ENCODE results near the gene CMTM5.

CMTM5 gene, protein sequence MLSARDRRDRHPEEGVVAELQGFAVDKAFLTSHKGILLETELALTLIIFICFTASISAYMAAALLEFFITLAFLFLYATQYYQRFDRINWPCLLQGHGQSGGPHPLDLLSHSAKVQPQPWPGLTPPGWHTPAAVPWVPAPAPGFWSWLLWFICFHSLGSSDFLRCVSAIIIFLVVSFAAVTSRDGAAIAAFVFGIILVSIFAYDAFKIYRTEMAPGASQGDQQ

DNA sequence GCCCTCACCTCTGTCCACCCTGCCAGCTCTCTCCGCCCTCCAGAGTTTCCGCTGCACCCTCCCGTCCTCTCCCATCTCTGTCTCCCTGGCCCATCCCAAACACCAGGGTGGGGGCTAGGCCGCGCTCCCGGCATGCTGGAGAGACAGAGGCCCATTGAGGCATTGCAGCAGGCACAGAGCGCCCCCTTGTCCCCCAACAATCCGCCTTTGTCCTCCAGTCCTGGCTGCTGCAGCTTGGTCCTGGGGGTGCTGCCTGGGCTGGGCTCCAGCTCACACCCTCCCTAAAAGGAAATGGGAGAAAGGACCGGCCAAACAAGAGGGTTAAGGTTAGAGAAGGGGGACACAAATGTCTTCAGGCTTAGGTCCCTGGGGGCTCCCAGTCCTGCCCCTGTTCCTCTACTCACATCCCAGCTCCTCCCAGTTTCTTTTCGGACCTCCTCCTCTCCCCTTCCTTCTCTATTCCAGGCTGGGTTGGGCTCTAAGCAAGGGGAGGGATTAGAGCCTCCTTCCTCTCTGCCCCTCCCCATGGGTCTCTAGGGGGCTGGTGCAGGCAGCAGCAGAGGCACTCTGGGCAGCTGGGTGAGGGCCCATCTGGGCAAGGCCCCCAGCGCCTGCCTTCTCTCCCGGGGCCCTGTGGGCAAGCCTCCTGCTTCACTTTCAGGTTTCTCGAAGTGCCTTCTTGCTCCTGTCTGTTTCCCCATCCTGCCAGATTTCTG is at the start of gene CMTM5:
Gene CMTM5, plus strand, starts transcription at position 565 of the 716 bp plus-strand sequence. CDS start 206 bp downstream, outside the sequence.
- DNase-seq, result no peak

DNA sequence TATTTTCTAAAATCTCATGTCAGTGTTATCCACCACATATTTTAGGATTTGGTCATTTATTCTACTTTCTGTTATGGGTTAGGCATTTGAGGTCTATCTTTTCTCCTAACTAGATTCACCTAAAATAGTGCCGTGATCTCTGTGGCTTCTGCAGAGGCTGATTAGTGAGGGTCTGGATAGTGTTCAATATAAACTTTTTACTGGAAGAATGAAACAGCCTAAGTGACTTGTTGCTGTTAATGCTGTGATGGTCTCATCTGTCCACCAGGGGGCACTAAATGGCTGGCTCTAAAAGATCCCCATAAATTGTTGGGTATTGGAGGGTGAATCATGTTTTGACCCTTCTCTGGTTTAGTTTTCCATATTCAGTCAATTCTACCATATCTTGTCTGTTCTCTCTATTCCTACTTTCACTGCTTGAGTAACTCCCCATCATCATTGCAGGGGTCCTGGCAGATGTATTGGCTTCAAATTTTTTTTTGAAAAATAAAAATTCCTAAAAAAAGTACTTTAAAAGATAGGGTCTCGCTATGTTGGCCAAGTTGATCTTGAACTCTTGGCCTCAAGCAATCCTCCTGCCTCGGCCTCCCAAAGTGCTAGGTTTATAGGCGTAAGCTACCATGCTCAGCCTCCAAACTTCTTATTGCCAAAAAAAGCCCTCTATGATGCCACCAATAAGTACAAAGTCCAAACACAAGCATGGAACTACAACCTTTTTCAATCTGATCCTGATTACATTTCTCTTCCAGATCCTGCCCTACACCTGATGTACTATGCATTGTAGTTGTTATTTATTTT is 48.7 kb upstream of the CMTM5 start:
- DNase-seq, result peak; percentile 61

DNA sequence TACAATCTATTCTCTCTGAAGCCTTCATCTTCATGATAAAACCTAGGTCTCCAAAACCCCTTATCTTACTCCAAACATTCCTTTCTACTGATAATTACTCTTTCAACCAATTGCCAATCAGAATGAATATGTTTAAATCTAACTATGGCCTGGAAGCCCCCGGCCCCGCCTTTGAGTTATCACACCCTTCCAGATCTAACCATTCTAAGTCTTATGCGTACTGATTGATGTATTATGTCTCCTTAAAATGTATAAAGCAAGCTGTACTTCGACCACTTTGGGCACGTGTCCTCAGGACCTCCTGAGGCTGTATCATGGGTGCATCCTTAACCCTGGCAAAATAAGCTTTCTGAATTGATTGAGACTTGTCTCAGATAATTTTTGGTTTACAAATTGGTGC is 41.2 kb upstream of the CMTM5 start:
- no peak for DNase-seq

DNA sequence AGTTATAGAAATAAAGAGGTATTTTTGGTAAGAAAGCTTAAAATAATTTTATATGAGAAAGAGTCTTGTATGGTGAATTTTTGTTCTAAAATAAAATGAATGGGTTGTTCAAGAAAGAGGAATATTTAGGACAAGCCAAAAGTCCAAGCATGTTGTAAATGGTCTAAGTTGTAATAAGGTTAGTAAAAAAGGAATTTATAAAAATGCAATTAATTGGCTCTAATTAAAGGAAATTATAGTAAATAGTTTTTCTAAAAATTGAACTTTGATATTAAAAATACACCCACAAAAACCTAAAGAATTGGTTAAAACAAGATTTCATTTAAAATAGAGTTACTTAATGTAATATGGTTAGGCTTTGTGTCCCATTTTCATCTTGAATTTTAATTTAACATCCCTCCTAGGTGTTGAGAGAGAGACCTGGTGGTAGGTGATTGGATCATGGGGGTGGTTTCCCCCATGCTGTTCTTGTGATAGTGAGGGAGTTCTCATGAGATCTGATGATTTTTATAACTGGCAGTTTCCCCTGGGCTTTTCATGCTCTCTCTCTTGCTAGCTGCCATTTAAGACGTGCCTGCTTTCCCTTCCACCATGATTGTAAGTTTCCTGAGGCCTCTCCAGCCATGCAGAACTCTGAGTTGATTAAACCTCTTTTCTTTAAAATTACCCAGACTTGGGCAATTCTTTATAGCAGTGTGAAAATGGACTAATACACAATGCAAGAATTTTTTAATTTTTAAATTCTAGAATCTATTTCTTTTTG is 37.2 kb upstream of the CMTM5 start:
- DNase-seq, result no peak

DNA sequence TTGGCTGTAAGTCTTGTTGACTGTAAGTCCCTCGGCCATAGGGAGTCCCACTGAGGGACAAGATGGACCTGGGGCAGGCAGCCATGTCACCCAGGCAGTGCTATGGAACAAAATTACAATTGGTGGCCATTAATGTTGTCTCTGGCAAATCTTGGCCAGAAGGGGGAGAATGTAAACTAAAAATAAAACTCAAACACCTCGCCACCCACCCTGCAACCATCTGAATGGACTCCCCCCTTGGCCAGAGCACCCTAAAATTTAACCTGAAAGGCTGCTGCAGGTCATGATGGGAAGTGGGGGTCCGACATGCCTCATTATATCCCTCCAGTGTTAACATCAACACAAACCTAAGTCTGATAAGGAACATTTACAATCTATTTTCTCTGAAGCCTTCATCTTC is 32.4 kb upstream of the CMTM5 start:
- no peak for DNase-seq

DNA sequence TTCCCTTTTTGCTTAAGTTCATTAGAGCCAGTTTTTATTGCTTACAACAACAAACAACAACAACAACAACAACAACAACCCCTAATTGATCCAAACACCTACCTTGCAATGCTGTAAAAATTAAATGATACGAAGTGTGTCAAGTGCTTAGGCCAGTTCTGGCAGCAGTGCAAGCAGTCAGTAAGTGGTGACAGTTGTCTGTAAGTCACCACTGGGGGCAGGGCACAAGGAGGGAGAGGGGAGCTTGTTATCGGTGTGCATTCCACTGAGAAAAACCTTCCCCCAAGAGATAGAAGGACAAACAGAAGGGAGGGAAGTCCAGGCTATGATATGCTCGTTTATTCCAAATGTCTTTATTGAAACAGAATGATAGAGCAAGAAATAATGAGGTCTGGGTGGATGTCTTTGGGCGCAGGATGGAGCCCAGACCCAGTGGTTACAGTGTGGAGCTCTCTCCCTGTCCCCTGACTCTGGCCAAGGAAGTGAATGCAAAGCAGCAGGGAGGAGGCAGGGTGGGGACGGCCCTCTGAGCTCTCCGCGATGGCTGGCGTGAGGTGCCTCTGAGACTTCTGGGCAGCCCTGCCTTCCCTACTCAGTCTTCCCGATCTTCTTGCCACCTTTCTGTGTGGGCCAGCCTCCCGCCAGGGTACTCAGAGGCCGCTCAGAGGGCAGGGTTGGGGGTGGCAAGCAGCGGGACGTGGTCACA is 30.7 kb upstream of the CMTM5 start:
- no peak for DNase-seq

DNA sequence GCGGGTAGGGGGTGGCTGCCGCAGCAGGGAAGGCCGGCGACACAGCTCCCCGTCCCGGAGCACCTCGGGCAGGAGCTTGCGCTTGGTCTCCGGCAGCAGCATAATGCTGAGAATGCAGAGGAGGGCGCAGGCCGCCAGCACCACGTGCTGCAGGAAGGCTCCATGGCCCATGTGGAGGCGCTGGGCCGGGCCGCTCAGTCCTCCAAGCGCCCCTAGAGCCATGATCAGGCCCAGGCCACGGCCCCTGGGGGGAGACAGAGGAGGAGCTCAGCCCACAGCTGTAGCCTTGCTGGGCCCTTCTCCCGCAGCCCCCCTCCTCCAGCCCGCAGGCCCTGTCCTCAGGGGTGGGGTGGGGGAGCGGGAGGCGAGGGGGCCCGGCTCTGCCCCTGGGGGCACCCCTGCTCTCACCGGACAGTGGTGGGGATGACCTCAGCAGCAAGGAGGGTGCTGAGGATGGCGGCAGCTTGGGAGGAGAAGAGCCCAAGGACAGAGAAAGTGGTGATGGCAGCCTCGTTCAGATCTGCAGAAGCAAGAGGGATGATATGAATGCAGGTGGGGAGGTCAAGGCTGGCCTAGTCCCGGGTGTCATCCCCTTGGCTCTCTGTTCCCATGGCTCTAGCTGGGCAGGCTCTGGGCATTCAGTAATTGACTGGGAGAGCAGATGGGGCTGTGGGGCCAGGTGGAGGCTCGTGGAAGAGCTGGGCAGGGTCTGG is 30.0 kb upstream of the CMTM5 start:
- no peak for DNase-seq

DNA sequence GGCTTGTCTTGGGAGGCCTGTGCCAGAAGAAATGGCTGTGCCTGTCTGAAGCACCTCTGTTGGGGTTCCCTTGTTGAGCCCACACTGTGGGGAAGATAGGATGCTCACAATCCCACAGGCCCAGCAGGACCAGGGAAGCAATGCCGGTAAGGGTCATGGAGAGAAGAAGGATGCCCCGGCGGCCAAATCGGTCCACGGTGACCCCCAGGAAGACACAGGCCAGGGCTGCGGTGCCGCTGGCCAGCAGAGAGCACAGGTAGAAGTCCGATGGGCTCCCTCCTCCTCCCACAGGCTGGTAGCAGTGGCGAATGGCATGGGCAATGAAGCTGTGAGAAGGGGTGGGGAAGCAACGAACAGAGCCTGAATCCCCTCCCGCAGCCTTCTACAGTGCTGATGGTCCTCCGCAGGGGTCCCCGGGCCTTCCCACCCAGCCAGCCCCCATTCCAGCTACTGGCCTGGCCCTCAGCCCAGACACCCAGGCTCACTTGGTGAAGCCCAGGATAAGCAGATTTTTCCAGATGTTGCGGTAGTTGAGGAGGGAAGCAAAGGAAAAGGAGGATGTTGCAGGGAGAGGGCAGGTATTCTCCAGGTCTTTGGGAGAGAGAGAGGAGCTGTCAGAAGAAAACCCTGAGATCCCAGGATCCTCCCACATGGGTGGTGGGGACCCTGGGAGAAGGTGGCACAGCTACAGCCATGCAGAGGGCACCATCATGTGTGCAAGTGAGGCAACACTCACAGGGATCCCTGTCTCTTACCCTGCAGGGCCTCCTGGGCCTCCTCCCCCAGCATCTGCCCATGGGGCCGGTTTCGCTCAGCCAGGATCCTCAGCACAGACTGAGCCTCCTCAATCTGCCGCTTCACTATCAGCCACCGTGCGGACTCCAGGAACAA is 29.2 kb upstream of the CMTM5 start:
- DNase-seq, result no peak

DNA sequence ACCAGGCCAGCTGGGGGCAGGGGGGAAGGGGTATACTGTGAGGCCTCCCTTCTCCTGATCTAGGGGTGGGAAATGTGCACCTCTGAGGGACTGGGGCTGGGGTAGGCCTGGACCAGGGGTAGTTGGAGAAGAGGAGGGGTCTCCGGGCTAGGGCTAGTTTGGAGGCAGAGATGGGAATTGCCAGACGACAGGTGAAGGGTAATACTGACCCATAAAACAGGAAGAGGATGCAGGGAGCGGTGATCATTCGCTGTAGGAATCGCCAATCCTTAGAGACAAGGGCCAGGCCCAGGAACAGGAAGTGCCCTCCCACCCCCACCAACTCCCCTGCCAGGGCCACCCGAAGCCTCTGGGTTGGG is 28.6 kb upstream of the CMTM5 start:
- DNase-seq, result no peak

DNA sequence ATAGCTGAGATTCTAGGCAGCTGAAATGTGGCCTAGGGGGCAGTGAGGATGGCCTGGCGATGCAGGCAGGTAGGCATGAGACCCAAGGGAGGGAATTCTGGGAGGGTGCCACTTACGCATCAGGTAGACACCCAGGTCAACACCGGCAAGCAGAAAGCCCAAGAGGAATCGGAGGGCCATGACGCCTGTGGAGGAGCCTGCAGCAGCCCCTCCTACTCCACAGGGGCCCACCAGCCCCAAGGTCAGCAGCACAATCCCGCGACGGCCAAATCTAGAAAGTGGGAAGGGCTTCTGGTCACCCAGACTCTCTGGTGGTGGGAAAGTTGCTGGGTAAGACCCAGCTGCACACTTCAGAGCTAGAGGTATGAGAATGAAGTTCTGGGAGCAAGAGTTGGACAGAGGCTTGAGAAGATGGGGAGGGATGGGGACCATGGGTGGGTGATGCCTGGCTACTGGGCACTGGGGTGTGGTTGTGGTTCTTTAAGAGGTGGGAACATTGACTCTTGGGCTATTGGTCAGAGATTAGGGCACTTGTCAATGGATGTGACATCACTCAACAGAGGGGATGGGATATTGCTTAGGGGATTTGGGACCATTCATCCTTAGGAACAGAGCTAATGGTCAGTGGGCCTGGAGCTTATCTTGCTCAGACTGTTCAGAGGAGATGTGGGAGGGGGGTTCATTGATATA is 27.5 kb upstream of the CMTM5 start:
- no peak for DNase-seq

DNA sequence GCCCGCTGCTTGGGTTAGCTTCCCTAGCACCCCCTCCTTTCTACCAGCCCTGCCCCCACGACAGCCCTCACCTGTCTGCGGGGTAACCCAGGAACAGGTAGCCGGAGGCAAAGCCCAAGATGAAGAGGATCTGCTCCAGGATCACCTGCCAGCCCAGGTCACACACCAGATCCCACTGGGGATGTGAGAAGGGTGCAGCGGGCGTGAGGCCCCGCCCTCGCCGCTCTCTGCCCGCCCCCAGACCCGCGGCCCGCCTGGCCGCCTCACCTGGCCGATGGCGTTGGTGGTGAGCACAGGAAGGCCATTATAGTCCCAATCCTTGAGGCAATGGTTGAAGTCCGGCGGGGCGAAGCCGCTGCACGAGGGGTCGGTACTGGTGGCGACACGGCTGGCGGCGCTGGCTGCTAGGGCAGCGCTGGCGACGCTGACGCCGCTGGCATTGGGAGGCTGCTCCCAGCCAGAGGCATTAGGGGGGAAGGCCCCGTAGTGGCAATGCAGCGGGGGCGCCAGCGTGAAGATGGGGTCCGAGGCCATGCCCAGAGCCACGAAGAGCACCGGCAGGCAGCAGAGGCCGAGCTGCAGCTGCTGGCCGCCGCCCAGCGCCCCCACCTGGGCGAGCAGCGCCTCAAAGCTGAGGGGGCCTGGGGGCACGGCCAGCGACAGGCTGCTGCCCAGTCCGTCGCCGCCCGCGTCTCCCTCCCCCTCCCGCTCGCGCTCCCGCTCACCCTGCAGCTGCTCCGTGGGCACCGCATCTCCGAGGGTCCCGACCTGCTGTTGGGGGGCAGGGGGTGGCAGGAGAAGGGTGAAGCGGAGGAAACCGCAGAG is 25.0 kb upstream of the CMTM5 start:
- peak; percentile 38 for DNase-seq

DNA sequence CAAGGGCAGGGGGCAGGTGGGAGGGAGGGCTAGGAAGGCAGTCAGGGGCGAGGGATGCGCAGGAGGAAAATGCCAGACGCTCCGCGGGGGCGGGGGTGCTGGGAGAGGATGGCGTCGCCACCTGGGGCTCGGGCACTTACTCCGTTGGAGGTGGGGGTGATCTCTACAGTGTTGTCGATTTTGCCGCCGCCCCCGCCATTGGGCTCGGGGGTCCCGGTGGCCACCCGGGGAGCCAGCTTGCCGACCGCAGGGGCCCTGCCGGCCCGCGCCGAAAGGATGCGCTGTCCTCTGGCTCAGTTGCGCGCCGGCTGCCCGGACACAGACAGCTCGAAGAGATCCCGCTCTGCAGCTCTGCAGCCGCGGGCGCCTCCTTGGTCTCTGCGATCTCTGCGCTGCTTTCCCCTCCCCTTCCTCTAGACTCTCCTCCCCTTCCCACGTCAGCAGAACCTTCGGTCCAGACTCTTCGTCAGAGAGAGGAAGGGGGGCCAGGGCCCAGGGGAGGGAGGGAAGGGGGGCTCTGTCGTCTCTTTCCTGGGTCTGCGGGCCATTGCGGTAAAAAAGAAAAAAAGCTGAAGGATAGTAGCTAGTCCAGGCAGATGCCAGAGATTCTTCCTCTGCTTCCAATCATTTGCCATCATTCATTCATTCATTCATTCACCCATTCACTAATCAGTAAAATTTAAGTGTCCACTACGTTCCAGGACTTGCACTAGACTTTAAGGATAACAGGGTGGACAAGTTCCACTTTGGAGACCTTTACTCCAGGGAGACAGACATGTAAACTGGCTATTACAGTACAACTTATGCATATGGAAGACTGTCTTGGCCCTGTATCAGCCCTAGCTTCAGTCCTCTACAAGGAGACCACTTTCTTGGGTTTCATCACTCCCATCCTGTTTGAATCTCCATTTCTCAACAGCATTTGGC is 24.1 kb upstream of the CMTM5 start, which contains the start of gene SLC22A17:
Gene SLC22A17, minus strand, starts transcription at position 382 of the 927 bp plus-strand sequence.
- DNase-seq, result peak; percentile 61

DNA sequence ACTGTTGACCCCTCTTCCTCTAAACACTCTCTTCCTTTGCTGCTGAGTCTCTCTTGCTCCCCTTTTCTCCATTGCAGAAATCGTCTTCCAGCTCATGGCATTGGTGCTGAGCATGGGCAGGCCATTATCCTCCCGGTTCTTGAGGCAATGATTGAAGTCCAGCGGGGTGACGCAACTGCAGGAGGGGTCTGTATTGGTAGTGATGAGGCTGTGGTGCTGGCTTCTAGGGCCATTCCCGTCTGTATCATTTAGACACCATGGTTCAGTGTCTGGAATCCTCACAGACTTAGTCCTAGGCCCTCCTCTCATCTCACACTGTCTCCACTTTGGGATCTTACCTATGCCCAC is 23.4 kb upstream of the CMTM5 start:
- DNase-seq, result no peak

DNA sequence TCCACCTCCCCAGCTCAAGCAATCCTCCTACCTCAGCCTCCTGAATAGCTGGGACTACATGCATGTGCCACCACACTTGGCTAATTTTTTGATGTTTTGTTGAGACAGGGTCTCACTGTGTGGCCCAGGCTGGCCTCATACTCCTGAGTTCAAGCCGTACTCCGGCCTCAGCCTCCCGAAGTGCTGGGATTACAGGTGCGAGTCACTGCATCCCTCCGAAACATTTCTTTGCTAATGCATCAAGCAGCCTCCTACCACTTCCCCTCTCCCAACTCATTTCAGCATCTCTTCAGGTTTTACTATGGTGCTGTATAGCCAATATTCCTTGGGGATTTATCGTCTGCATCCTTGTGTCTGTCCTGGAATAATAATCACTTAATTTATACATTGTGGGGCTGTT is 21.9 kb upstream of the CMTM5 start:
- DNase-seq, result no peak

DNA sequence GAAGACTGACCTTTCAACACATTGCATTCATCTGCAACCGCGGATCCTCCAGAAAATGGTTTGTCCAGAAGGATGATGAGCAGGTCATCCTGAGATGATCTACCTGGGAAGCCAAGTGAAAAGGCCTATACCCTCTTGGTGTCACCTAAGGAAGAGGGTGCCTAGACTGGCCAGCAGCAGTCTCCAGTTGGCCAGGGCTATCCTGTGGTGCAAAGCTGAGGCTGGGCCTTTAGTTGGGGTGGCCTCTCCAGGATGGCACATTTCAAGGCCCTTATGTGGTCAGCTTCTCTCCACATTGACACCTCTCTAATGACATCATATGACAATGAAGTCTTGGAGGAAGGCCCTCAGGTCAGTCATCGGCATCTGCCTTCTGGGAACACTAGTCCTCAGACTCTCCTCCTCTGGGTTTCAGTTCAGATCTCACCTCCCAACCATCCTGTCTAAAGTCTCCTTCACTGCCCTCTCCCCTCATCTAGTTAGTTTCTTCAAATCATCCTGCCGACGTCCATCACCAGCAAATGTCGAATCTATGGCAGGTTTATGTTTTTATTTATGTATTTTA is 20.9 kb upstream of the CMTM5 start:
- DNase-seq, result no peak

DNA sequence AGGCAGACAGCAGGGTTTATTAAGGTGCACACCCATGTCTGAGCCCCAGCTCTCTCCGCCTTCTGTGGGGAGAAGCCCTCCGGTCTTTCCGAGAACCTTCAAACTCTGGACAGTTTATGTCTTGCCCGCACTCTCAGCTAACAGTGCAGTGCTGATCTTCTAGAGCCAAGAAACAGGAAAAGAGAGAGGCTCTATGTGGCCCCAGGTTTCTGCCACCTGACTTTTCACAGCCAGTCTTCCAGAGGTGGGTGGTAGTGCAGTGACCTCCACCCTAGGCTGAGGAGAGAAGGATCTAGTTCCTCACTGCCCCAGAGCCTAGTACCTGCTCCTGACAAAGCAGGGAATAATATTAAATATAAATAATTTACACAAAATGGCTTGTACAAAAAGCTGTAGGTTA is 20.2 kb upstream of the CMTM5 start:
- DNase-seq, result no peak

DNA sequence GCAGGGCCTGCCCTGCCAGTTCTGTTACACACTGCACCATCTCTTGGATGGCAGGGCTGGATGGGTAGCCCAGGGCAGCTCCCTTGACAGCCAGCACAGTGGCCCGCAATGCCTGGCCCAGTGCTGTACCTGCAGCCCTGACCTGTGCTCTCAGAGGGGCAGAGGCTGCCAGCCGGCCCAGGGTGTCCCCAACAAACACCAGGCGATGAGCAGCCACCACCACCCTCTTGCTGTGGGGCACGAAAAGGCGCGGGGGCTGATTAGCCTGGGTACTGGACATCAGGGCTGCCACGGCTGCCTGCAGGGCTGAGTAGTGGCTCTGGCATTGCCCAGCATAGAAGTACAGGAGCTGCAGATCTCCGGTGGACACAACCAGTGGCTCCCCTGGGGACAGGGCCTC is 19.6 kb upstream of the CMTM5 start:
- no peak for DNase-seq

DNA sequence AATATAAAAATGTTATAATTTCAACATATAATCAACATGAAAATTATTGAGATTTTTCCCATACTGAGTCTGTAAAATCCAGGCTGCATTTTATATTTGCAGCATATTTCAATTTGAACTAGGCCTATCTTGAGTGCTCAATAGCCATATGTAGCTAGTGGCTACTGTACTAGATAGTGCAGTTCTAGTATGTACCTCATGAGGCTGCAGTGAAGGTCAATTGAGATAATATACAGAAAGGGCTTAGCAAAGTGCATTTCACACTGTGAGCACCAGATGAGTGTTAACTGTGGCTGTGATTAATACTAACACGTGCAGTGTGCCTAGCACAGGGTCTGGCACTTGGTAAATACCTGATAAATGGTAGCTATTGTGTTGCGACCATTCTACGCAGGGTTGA is 18.8 kb upstream of the CMTM5 start:
- DNase-seq, result no peak

Measured in COR-L47 (cell line).